ENCODE data around the gene SHC4. TPM values are rescaled to one million over a fixed set of nuclear protein-coding genes. Genes with fewer than 3 reads are reported as not detected.

SHC4 gene
- polyA plus RNA-seq, 1 of the 3 experiments (the other 2 are of a cell fraction), result 1.6 TPM

DNA sequence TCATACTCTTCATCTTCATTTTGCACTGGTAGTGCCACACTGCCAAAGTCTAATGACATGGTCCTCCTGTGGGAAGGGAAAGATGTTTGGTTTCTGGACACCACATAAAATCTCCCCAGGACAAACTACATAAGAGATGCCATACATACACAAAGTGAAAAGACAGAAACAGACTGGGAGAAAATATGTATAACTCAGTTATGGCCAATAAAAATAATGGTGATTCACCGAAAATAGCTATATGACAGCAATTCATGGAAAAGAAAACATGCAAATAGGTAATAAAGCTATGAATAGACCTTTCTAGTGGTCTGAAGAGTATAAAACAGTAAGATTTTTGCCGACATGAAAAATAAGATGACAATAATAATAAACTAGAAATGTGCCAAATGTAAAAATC, 158.1 kb downstream of the SHC4 start:
- H3F3A ChIP-seq (replicated peaks; ENCODE audit: insufficient read depth), result peaks cover 22% of the 10 kb centered on the region
- H3K9ac ChIP-seq, result no peak overlapping the region
- peaks cover 0 to 3% of the 10 kb centered on the region in 2 experiments for H3K36me3 ChIP-seq (replicated peaks in 1 of 2; ENCODE audit: control insufficient read depth in 1 of 2, insufficient read depth in 2 of 2, low read length in 1 of 2)
- H2AFZ ChIP-seq (ENCODE audit: low read depth), result no peak overlapping the region
- WGBS (ENCODE audit: low lambda C conversion rate), result 85% methylated on average over 2 of the region's 2 CpGs
- no peak overlapping the region; the same call in 1 of the 2 replicates for H3K4me2 ChIP-seq
- no peaks in the 10 kb centered on the region for H3K9me3 ChIP-seq
- POLR2A ChIA-PET, result no interaction called here
- peak overlapping the region in 1 of 2 experiments; percentile 73; a peak in 2 of 4 replicates for H3K27ac ChIP-seq (ENCODE audit: low read depth in 2 of 2, low read length in 1 of 2)
- peaks cover 12 to 20% of the 10 kb centered on the region in 2 experiments; a peak in 3 of 4 replicates for H3K4me1 ChIP-seq (ENCODE audit: control insufficient read depth in 1 of 2, insufficient read depth in 2 of 2, low read depth in 1 of 2, low read length in 1 of 2)
- no peak overlapping the region for H3K4me3 ChIP-seq (ENCODE audit: low read depth in 2 of 2, low read length in 1 of 2)
- no peak for TF ChIP-seq FOSL2 (IDR thresholded peaks at IDR 0.05; ENCODE audit: borderline replicate concordance, low read depth)
- H4K20me1 ChIP-seq (ENCODE audit: insufficient read depth), result no peaks in the 10 kb centered on the region
- no peaks in the 10 kb centered on the region for H3K27me3 ChIP-seq (ENCODE audit: insufficient read depth)
- peaks cover 90% of the 10 kb centered on the region for H3K79me2 ChIP-seq (ENCODE audit: insufficient read depth)
- no peaks in the 10 kb centered on the region for H3K9me2 ChIP-seq
- no peak for DNase-seq
- CTCF ChIA-PET, result interaction anchor here (0.6 to 1.5 kb wide), 4 partner anchors 51 to 1622 kb away, joined by 3 to 8 read pairs (median 4); no protein-coding TSS in a partner anchor

DNA sequence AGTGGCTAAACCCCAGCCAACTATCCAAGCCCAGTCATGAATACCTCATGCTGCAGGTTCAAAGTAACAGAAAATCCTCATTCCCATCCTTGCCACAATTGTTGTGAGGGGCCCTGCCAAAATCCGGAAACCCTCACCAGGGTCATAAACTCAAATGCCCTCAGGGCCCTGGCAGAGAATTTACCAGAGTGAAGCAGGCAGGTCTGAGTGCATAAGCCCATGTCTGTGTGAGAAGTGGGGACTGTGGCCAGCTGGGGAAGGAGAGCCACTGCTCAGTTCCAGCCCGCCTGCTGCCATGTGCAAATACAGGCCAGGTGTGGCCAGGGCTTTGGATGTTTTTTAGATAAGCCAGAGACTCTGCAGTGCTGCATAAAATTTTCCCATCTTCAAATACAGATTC, 159.8 kb downstream of the SHC4 start:
- Histone ChIP-seq H3K27ac (ENCODE audit: low read depth in 2 of 2, low read length in 1 of 2) (peak overlapping the region in 1 of 2 experiments; percentile 80; a peak in 2 of 4 replicates), H3K4me1 (ENCODE audit: control insufficient read depth in 1 of 2, insufficient read depth in 2 of 2, low read depth in 1 of 2, low read length in 1 of 2) (peaks cover 7 to 29% of the 10 kb centered on the region in 2 experiments; a peak in 3 of 4 replicates), H3K9me2 (no peaks in the 10 kb centered on the region), H3K4me3 (ENCODE audit: low read depth in 2 of 2, low read length in 1 of 2) (no peak overlapping the region), H3K36me3 (replicated peaks in 1 of 2; ENCODE audit: control insufficient read depth in 1 of 2, insufficient read depth in 2 of 2, low read length in 1 of 2) (peaks cover 0 to 3% of the 10 kb centered on the region in 2 experiments), H3K27me3 (ENCODE audit: insufficient read depth) (no peaks in the 10 kb centered on the region), H4K20me1 (ENCODE audit: insufficient read depth) (no peaks in the 10 kb centered on the region), H3K79me2 (ENCODE audit: insufficient read depth) (peaks cover 89% of the 10 kb centered on the region), H3K9me3 (no peaks in the 10 kb centered on the region), H2AFZ (ENCODE audit: low read depth) (no peak overlapping the region), H3K4me2 (no peak overlapping the region), H3K9ac (no peak overlapping the region), H3F3A (replicated peaks; ENCODE audit: insufficient read depth) (peaks cover 22% of the 10 kb centered on the region)
- ChIA-PET CTCF (interaction anchor here (1.2 kb wide), 1 partner anchor 446 kb away, joined by 5 read pairs; no protein-coding TSS in a partner anchor), POLR2A (no interaction called here)
- 71% methylated on average over 1 of the region's 2 CpGs for WGBS (ENCODE audit: low lambda C conversion rate)
- TF ChIP-seq ELF1 (IDR thresholded peaks at IDR 0.05), result no peak
- TF ChIP-seq, protein P1, sequence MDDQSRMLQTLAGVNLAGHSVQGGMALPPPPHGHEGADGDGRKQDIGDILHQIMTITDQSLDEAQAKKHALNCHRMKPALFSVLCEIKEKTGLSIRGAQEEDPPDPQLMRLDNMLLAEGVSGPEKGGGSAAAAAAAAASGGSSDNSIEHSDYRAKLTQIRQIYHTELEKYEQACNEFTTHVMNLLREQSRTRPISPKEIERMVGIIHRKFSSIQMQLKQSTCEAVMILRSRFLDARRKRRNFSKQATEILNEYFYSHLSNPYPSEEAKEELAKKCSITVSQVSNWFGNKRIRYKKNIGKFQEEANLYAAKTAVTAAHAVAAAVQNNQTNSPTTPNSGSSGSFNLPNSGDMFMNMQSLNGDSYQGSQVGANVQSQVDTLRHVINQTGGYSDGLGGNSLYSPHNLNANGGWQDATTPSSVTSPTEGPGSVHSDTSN (IDR thresholded peaks at IDR 0.05), result no peak
- no peak for TF ChIP-seq NFIC (IDR thresholded peaks at IDR 0.05; ENCODE audit: borderline replicate concordance)
- TF ChIP-seq GABPA (IDR thresholded peaks at IDR 0.05; ENCODE audit: low read depth), result no peak
- no peak for TF ChIP-seq MXI1 (IDR thresholded peaks at IDR 0.05; ENCODE audit: low read depth, low read length)
- no peak for TF ChIP-seq RFX5 (IDR thresholded peaks at IDR 0.05; ENCODE audit: low read length)
- no peak for TF ChIP-seq TEAD4 (IDR thresholded peaks at IDR 0.05; ENCODE audit: borderline replicate concordance, insufficient read depth)
- no peak for TF ChIP-seq POLR2AphosphoS5 (IDR thresholded peaks at IDR 0.05; ENCODE audit: low read depth, low read length)
- TF ChIP-seq, protein P2, sequence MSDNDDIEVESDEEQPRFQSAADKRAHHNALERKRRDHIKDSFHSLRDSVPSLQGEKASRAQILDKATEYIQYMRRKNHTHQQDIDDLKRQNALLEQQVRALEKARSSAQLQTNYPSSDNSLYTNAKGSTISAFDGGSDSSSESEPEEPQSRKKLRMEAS (IDR thresholded peaks at IDR 0.05; ENCODE audit: low read depth), result no peak
- TF ChIP-seq, protein P3, sequence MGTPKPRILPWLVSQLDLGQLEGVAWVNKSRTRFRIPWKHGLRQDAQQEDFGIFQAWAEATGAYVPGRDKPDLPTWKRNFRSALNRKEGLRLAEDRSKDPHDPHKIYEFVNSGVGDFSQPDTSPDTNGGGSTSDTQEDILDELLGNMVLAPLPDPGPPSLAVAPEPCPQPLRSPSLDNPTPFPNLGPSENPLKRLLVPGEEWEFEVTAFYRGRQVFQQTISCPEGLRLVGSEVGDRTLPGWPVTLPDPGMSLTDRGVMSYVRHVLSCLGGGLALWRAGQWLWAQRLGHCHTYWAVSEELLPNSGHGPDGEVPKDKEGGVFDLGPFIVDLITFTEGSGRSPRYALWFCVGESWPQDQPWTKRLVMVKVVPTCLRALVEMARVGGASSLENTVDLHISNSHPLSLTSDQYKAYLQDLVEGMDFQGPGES (IDR thresholded peaks at IDR 0.05; ENCODE audit: low read depth, low read length), result no peak
- TF ChIP-seq SIN3A (IDR thresholded peaks at IDR 0.05; ENCODE audit: borderline replicate concordance, low read depth, low read length), result no peak
- TF ChIP-seq RCOR1 (IDR thresholded peaks at IDR 0.05; ENCODE audit: low read length), result no peak
- TF ChIP-seq EZH2phosphoT487 (IDR thresholded peaks at IDR 0.05; ENCODE audit: borderline replicate concordance, low read depth), result no peak
- no peak for TF ChIP-seq FOSL2 (IDR thresholded peaks at IDR 0.05; ENCODE audit: borderline replicate concordance, low read depth)
- TF ChIP-seq, protein P4, sequence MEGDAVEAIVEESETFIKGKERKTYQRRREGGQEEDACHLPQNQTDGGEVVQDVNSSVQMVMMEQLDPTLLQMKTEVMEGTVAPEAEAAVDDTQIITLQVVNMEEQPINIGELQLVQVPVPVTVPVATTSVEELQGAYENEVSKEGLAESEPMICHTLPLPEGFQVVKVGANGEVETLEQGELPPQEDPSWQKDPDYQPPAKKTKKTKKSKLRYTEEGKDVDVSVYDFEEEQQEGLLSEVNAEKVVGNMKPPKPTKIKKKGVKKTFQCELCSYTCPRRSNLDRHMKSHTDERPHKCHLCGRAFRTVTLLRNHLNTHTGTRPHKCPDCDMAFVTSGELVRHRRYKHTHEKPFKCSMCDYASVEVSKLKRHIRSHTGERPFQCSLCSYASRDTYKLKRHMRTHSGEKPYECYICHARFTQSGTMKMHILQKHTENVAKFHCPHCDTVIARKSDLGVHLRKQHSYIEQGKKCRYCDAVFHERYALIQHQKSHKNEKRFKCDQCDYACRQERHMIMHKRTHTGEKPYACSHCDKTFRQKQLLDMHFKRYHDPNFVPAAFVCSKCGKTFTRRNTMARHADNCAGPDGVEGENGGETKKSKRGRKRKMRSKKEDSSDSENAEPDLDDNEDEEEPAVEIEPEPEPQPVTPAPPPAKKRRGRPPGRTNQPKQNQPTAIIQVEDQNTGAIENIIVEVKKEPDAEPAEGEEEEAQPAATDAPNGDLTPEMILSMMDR (IDR thresholded peaks at IDR 0.05), result no peak
- no peak for TF ChIP-seq FOXJ3 (CRISPR knock-in tag; IDR thresholded peaks at IDR 0.05)
- DNase-seq, result no peak
